GM12801 (cell line): ENCODE results near the gene STK38L.

Experiments used
- CTCF ChIP-seq: IDR thresholded peaks from one replicate; pipeline ENCODE4 v1.5.1; 2011; ENCODE audit warnings: control low read depth; ENCODE audit not compliant: insufficient read length; ENCODE audit errors: extremely low read depth

STK38L gene

GRCh38 chr12:27271206-27271605 is 27.1 kb downstream of the STK38L start:
- no peak for TF ChIP-seq CTCF

GRCh38 chr12:27272373-27273028 is 28.4 kb downstream of the STK38L start:
- no peak for TF ChIP-seq CTCF

GRCh38 chr12:27273114-27273513 is 29.0 kb downstream of the STK38L start:
- TF ChIP-seq CTCF, result no peak

GRCh38 chr12:27274706-27275105 is 30.6 kb downstream of the STK38L start:
- TF ChIP-seq CTCF, result no peak

GRCh38 chr12:27276275-27276674 is 32.2 kb downstream of the STK38L start:
- TF ChIP-seq CTCF, result no peak

- TF ChIP-seq CTCF, result no peak
These were observed 33.8 kb downstream of the STK38L start for GRCh38 chr12:27277846-27278260.

- no peak for TF ChIP-seq CTCF
These were observed 35.7 kb downstream of the STK38L start for GRCh38 chr12:27279826-27280225.

- TF ChIP-seq CTCF, result no peak
These were observed 36.3 kb downstream of the STK38L start for GRCh38 chr12:27280412-27280811.
